Thymus (tissue), 14 donors: Measurements from ENCODE around the gene HGD. TPM values are rescaled to one million over a fixed set of nuclear protein-coding genes. Genes with fewer than 3 reads are reported as not detected.
"Not testable (repeated sequence)": the region's sequence is repeated elsewhere in the genome, so short reads cannot be mapped to it uniquely, and the experiment has no call there.

Source experiments
- DNase-seq, 9 donors: peaks; one replicate each; pipeline ENCODE4 v3.0.0-alpha.2; 2013; ENCODE audit warnings: low spot score in 9 of 9, low read depth in 6 of 9, missing footprints in 1 of 9
- H3K27ac ChIP-seq, 2 donors: one replicate each; pipeline ENCODE4 v1.5.1; 2013; ENCODE audit warnings: control low read depth in 1 of 2, low read depth in 1 of 2, low read length in 1 of 2, mild to moderate bottlenecking in 1 of 2, moderate library complexity in 1 of 2
- H3K27me3 ChIP-seq, 2 donors: one replicate each; pipeline ENCODE4 v1.5.1; 2013; ENCODE audit warnings: low read length in 1 of 2; ENCODE audit not compliant: control insufficient read depth in 2 of 2, insufficient read depth in 1 of 2
- H3K36me3 ChIP-seq, 2 donors: one replicate each; pipeline ENCODE4 v1.5.1; 2013; ENCODE audit warnings: low read length in 1 of 2, mild to moderate bottlenecking in 1 of 2, moderate library complexity in 1 of 2; ENCODE audit not compliant: control insufficient read depth in 2 of 2, insufficient read depth in 2 of 2
- H3K4me1 ChIP-seq, 2 donors: one replicate each; pipeline ENCODE4 v1.5.1; 2013; ENCODE audit warnings: low read length in 2 of 2; ENCODE audit not compliant: control insufficient read depth in 2 of 2, insufficient read depth in 2 of 2
- H3K4me3 ChIP-seq, 2 donors: one replicate each; pipeline ENCODE4 v1.5.1; 2013; ENCODE audit warnings: low read length in 2 of 2, control low read depth in 1 of 2, mild to moderate bottlenecking in 1 of 2
- H3K9me3 ChIP-seq, 2 donors: one replicate each; pipeline ENCODE4 v1.5.1; 2013; ENCODE audit warnings: low read length in 1 of 2, mild to moderate bottlenecking in 1 of 2; ENCODE audit not compliant: control insufficient read depth in 2 of 2, insufficient read depth in 1 of 2
- WGBS: extraction: QIAGEN DNeasy Blood & Tissue Kit; methylation state at CpG from one replicate; pipeline ENCODE4 v1.1.7; 2013; 5-methylcytosine and 5-hydroxymethylcytosine counted together
- long read RNA-seq, 10 donors: transcript quantifications; one replicate each; lab custom pipeline, GENCODE V29; 2026
- polyA plus RNA-seq: library from polyadenylated mRNA; stranded (reverse); fragments of 200-250 nt; gene quantifications from one replicate; pipeline ENCODE4 v1.2.3, GENCODE V29; 2013
- total RNA-seq: library from RNA; stranded (reverse); fragments of 120-200 nt; gene quantifications from one replicate; pipeline ENCODE4 v1.2.4, GENCODE V29; 2013
- donor health status: healthy.

HGD gene, protein sequence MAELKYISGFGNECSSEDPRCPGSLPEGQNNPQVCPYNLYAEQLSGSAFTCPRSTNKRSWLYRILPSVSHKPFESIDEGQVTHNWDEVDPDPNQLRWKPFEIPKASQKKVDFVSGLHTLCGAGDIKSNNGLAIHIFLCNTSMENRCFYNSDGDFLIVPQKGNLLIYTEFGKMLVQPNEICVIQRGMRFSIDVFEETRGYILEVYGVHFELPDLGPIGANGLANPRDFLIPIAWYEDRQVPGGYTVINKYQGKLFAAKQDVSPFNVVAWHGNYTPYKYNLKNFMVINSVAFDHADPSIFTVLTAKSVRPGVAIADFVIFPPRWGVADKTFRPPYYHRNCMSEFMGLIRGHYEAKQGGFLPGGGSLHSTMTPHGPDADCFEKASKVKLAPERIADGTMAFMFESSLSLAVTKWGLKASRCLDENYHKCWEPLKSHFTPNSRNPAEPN
- 0.38 TPM for total RNA-seq
- 1.9 TPM for polyA plus RNA-seq
- long read RNA-seq, donor 1: 0 reads
- long read RNA-seq, donor 2: 0 reads
- long read RNA-seq, donor 3: 0 reads
- long read RNA-seq, donor 4: 0 reads
- long read RNA-seq, donor 5, partial matches to known transcripts: 0 of 1 reads
- long read RNA-seq, donor 5, other reads (novel, unspliced or antisense): 0 of 1 reads
- long read RNA-seq, donor 6: 0 reads
- long read RNA-seq, donor 7: 0 reads
- long read RNA-seq, donor 8: 0 reads
- long read RNA-seq, donor 9: 0 reads
- long read RNA-seq, donor 10: 0 reads

GRCh38 chr3:120682095-120682681 is at the start of gene HGD:
Gene HGD, minus strand, starts transcription at chr3:120682239. Its CDS starts 128 bp downstream, at chr3:120682111.
- WGBS: 94% methylated on average over 5 of the region's 5 CpGs

GRCh38 chr3:120730576-120731542 is 48.8 kb upstream of the HGD start:
- H3K4me3 ChIP-seq: no peak overlapping the region
- H3K27me3 ChIP-seq: no peaks in the 10 kb centered on the region
- no peak for DNase-seq
- H3K27ac ChIP-seq: no peak overlapping the region
- 97% methylated on average over 4 of the region's 4 CpGs for WGBS
- no peaks in the 10 kb centered on the region for H3K9me3 ChIP-seq
- H3K36me3 ChIP-seq: no peaks in the 10 kb centered on the region
- no peaks in the 10 kb centered on the region for H3K4me1 ChIP-seq

More at GRCh38 chr3:120682095-120682681, at the start of gene HGD:
- H3K4me3 ChIP-seq: no peak within 1 kb of the TSS
- peaks cover 0 to 3% of the 10 kb centered on the region in 2 donors for H3K36me3 ChIP-seq
- no peaks in the 10 kb centered on the region for H3K27me3 ChIP-seq
- no peaks in the 10 kb centered on the region for H3K4me1 ChIP-seq
- H3K9me3 ChIP-seq: no peaks in the 10 kb centered on the region
- no peak within 1 kb of the TSS for H3K27ac ChIP-seq
- no peak for DNase-seq

GRCh38 chr3:120726791-120727190 is 44.8 kb upstream of the HGD start:
- no peaks in the 10 kb centered on the region for H3K36me3 ChIP-seq
- 99% methylated on average over 1 of the region's 1 CpG for WGBS
- DNase-seq: no peak

DNA sequence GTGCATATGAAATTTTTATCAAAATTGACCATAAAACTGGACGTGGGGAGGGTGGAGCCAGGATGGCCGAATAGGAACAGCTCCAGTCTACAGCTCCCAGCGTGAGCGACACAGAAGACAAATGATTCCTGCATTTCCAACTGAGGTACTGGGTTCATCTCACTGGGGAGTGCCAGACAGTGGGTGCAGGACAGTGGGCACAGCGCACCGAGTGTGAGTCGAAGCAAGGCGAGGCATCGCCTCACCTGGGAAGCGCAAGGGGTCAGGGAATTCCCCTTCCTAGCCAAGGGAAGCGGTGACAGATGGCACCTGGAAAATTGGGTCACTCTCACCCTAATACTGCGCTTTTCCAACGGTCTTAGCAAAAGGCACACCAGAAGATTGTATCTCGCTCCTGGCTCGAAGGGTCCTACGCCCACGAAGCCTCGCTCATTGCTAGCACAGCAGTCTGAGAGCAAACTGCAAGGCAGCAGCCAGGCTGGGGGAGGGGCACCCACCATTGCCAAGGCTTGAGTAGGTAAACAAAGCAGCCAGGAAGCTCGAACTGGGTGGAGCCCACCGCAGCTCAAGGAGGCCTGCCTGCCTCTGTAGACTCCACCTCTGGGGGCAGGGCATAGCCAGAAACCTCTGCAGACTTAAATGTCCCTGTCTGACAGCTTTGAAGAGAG is 37.3 kb upstream of the HGD start:
- 61% methylated on average over 20 of the region's 20 CpGs for WGBS

More at GRCh38 chr3:120726791-120727190, 44.8 kb upstream of the HGD start:
- Histone ChIP-seq H3K4me3 (no peak overlapping the region), H3K27ac (no peak overlapping the region), H3K4me1 (no peaks in the 10 kb centered on the region), H3K9me3 (no peaks in the 10 kb centered on the region), H3K27me3 (no peaks in the 10 kb centered on the region)

DNA sequence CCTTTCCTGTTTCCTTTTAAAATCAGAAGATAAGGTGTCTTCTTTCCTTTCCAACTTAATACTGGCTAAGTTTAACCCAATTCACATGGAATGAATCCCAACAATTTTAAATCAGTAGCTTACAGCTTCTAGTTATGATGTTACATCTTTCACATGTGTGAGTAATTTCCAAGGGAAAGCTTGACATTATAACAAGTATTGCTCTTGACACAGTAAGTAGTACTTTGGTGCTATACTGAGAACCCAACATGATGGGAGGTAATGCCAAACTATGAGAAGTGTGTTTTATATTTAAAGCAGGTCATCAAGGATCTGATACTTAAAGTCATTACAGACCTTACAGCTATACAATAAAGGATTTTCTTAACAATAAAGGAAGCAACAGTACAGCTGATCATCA is 31.2 kb upstream of the HGD start:
- no peak overlapping the region for H3K4me3 ChIP-seq
- H3K36me3 ChIP-seq: no peaks in the 10 kb centered on the region
- no peaks in the 10 kb centered on the region for H3K4me1 ChIP-seq
- H3K27me3 ChIP-seq: no peaks in the 10 kb centered on the region
- DNase-seq: no peak
- no peaks in the 10 kb centered on the region for H3K9me3 ChIP-seq
- H3K27ac ChIP-seq: no peak overlapping the region

More for the DNA sequence above, 37.3 kb upstream of the HGD start:
- not testable (repeated sequence) for H3K36me3 ChIP-seq, H3K9me3 ChIP-seq, H3K27me3 ChIP-seq, H3K4me1 ChIP-seq
- peak overlapping the region; percentile 18 to 30 for H3K4me3 ChIP-seq
- peak in 7 of 9 donors; percentile 16 to 68 (median 35) for DNase-seq
- peak overlapping the region; percentile 64 to 70 for H3K27ac ChIP-seq

GRCh38 chr3:120710369-120710768 is 28.3 kb upstream of the HGD start:
- 97% methylated on average over 1 of the region's 1 CpG for WGBS

GRCh38 chr3:120708408-120708807 is 26.4 kb upstream of the HGD start:
- H3K27me3 ChIP-seq: no peaks in the 10 kb centered on the region
- H3K36me3 ChIP-seq: peaks cover 0 to 3% of the 10 kb centered on the region in 2 donors
- H3K9me3 ChIP-seq: no peaks in the 10 kb centered on the region
- no peaks in the 10 kb centered on the region for H3K4me1 ChIP-seq
- no peak for DNase-seq
- H3K4me3 ChIP-seq: no peak overlapping the region
- no peak overlapping the region for H3K27ac ChIP-seq

More at GRCh38 chr3:120710369-120710768, 28.3 kb upstream of the HGD start:
- Histone ChIP-seq H3K27me3 (no peaks in the 10 kb centered on the region), H3K9me3 (no peaks in the 10 kb centered on the region), H3K36me3 (peaks cover 0 to 3% of the 10 kb centered on the region in 2 donors), H3K4me1 (no peaks in the 10 kb centered on the region), H3K4me3 (no peak overlapping the region), H3K27ac (no peak overlapping the region)
- DNase-seq: no peak

- Histone ChIP-seq H3K27ac (no peak overlapping the region), H3K9me3 (no peaks in the 10 kb centered on the region), H3K4me1 (no peaks in the 10 kb centered on the region), H3K36me3 (peaks cover 7% of the 10 kb centered on the region in 2 donors), H3K27me3 (no peaks in the 10 kb centered on the region), H3K4me3 (no peak overlapping the region)
- no peak for DNase-seq
These were observed 24.9 kb upstream of the HGD start for GRCh38 chr3:120706950-120707349.
